Activated B cell treated with CpG ODN at 0.5 μM for 24 hours (primary cell): ENCODE data around the gene FANCC. TPM values are rescaled to one million over a fixed set of nuclear protein-coding genes. Genes with fewer than 3 reads are reported as not detected.

ENCODE experiments used
- ATAC-seq: fragments of 200-7000 bp; cut with Tn5 transposase; one replicate; pipeline ENCODE4 v1.10.0; 2021; ENCODE audit warnings: low read depth, mild to moderate bottlenecking, moderate library complexity
- CTCF ChIA-PET: fragments of 350-600 bp; sonication (Branson Sonifier 250); formaldehyde crosslinking; loops from one replicate; lab custom pipeline; 2021; ENCODE audit warnings: antibody characterized with exemption; lab: Charles Lee
- POLR2A ChIA-PET: fragments of 350-600 bp; sonication (Branson Sonifier 250); formaldehyde crosslinking; loops from one replicate; lab custom pipeline; 2021; ENCODE audit warnings: antibody characterized with exemption; lab: Charles Lee
- DNase-seq: peaks from one replicate; pipeline ENCODE4 v3.0.0; 2022
- H3K27ac Mint-ChIP-seq: one replicate; pipeline ENCODE4 v1.8.0; 2020; ENCODE audit warnings: mixed read lengths
- H3K27me3 Mint-ChIP-seq: one replicate; pipeline ENCODE4 v1.8.0; 2021; ENCODE audit warnings: mixed read lengths
- H3K36me3 Mint-ChIP-seq: one replicate; pipeline ENCODE4 v1.8.0; 2021; ENCODE audit warnings: low read depth, mixed read lengths
- H3K4me1 Mint-ChIP-seq: one replicate; pipeline ENCODE4 v1.8.0; 2021; ENCODE audit warnings: mixed read lengths
- H3K4me3 Mint-ChIP-seq: one replicate; pipeline ENCODE4 v1.8.0; 2020; ENCODE audit warnings: mild to moderate bottlenecking, mixed read lengths
- H3K9me3 Mint-ChIP-seq: one replicate; pipeline ENCODE4 v1.8.0; 2020; ENCODE audit warnings: mixed read lengths
- CTCF ChIP-seq: fragments of 200-600 bp; IDR thresholded peaks from one replicate; pipeline ENCODE4 v1.8.0; 2022; ENCODE audit warnings: antibody characterized with exemption, mild to moderate bottlenecking
- intact Hi-C: fragments of 100-400 bp; cut with micrococcal nuclease; formaldehyde crosslinking; loops from one replicate; pipeline ENCODE4 v1.15.1; 2024
- total RNA-seq: library from RNA; stranded (reverse); gene quantifications from 2 replicates; pipeline ENCODE4 v1.2.3, GENCODE V29; 2022

The FANCC gene
- total RNA-seq, 1 donor from 2014 or later: 11.4 TPM

GRCh38 chr9:95148208-95148520, 169.3 kb downstream of the FANCC start:
- Mint-ChIP-seq H3K4me3 (no peak overlapping the region), H3K9me3 (no peaks in the 10 kb centered on the region), H3K36me3 (peaks cover 3% of the 10 kb centered on the region), H3K27ac (no peak overlapping the region), H3K4me1 (no peaks in the 10 kb centered on the region), H3K27me3 (no peaks in the 10 kb centered on the region)
- intact Hi-C loops: no loop called here
- ATAC-seq (no peak), DNase-seq (no peak)
- ChIA-PET CTCF (no interaction called here), POLR2A (no interaction called here)
- no peak for TF ChIP-seq CTCF

- CTCF ChIA-PET: no interaction called here
- Mint-ChIP-seq H3K9me3 (no peaks in the 10 kb centered on the region), H3K4me1 (no peaks in the 10 kb centered on the region), H3K27me3 (no peaks in the 10 kb centered on the region), H3K4me3 (no peak overlapping the region), H3K27ac (no peak overlapping the region), H3K36me3 (peaks cover 5% of the 10 kb centered on the region)
- intact Hi-C loops: no loop called here
- no peak for ATAC-seq
- DNase-seq: no peak
- POLR2A ChIA-PET: no interaction called here
- no peak for TF ChIP-seq CTCF
Observed at GRCh38 chr9:95147452-95148207, 169.9 kb downstream of the FANCC start.

- POLR2A ChIA-PET: no interaction called here
- no peak overlapping the region for H3K27ac Mint-ChIP-seq
- H3K4me1 Mint-ChIP-seq: no peaks in the 10 kb centered on the region
- intact Hi-C loops: no loop called here
- no peaks in the 10 kb centered on the region for H3K9me3 Mint-ChIP-seq
- no peak for TF ChIP-seq CTCF
- no peak overlapping the region for H3K4me3 Mint-ChIP-seq
- DNase-seq (no peak), ATAC-seq (no peak)
- CTCF ChIA-PET: interaction anchor here (1.0 to 2.1 kb wide), 2 partner anchors 13 to 14 kb away, joined by 3 to 11 read pairs; no protein-coding TSS in a partner anchor
- no peaks in the 10 kb centered on the region for H3K27me3 Mint-ChIP-seq
- H3K36me3 Mint-ChIP-seq: peaks cover 5% of the 10 kb centered on the region
Observed at GRCh38 chr9:95143591-95144561, 173.6 kb downstream of the FANCC start.

GRCh38 chr9:95142728-95143127, 174.8 kb downstream of the FANCC start:
- CTCF ChIA-PET: interaction anchor here (2.1 kb wide), 1 partner anchor 12 kb away, joined by 11 read pairs; no protein-coding TSS in a partner anchor
- H3K9me3 Mint-ChIP-seq: no peaks in the 10 kb centered on the region
- POLR2A ChIA-PET: no interaction called here
- intact Hi-C loops: no loop called here
- peaks cover 5% of the 10 kb centered on the region for H3K36me3 Mint-ChIP-seq
- H3K4me1 Mint-ChIP-seq: no peaks in the 10 kb centered on the region
- no peak overlapping the region for H3K27ac Mint-ChIP-seq
- ATAC-seq (no peak), DNase-seq (no peak)
- TF ChIP-seq CTCF: no peak
- H3K27me3 Mint-ChIP-seq: no peaks in the 10 kb centered on the region
- H3K4me3 Mint-ChIP-seq: no peak overlapping the region

- Mint-ChIP-seq H3K36me3 (peaks cover 8% of the 10 kb centered on the region), H3K27me3 (no peaks in the 10 kb centered on the region), H3K4me3 (no peak overlapping the region), H3K4me1 (no peaks in the 10 kb centered on the region), H3K27ac (no peak overlapping the region), H3K9me3 (no peaks in the 10 kb centered on the region)
- ChIA-PET CTCF (interaction anchor here (2.1 kb wide), 1 partner anchor 12 kb away, joined by 11 read pairs; no protein-coding TSS in a partner anchor), POLR2A (no interaction called here)
- DNase-seq: no peak
- no peak for ATAC-seq
- no peak for TF ChIP-seq CTCF
- intact Hi-C loops: no loop called here
Observed at GRCh38 chr9:95142315-95142714, 175.2 kb downstream of the FANCC start.
